Testis (tissue), 3 donors: Measurements from ENCODE around the gene INTS13. TPM values are rescaled to one million over a fixed set of nuclear protein-coding genes. Genes with fewer than 3 reads are reported as not detected.

ENCODE experiments used
- DNase-seq: peaks from one replicate; pipeline ENCODE4 v3.0.0-alpha.2; 2019
- H3K27ac ChIP-seq, 2 donors: fragments of 200-600 bp; sonication (generic); one replicate each; pipeline ENCODE4 v1.5.1; 2019
- H3K27me3 ChIP-seq: fragments of 200-600 bp; sonication (generic); one replicate; pipeline ENCODE4 v1.5.1; 2019
- H3K36me3 ChIP-seq: fragments of 200-600 bp; sonication (generic); one replicate; pipeline ENCODE4 v1.5.1; 2017; ENCODE audit warnings: low read depth; ENCODE audit errors: missing control alignments
- H3K4me1 ChIP-seq: fragments of 200-600 bp; sonication (generic); one replicate; pipeline ENCODE4 v1.5.1; 2019
- H3K4me3 ChIP-seq, 2 donors: fragments of 200-600 bp; sonication (generic); one replicate each; pipeline ENCODE4 v1.5.1; 2017 to 2019
- H3K9me3 ChIP-seq: fragments of 200-600 bp; sonication (generic); one replicate; pipeline ENCODE4 v1.5.1; 2017
- POLR2A ChIP-seq: fragments of 450-650 bp; IDR thresholded peaks from one replicate; pipeline ENCODE4 v1.6.1; 2017; ENCODE audit warnings: antibody characterized with exemption, mild to moderate bottlenecking, moderate library complexity
- WGBS, 2 donors: methylation state at CpG; one replicate each; pipeline ENCODE4 v1.1.5; 2018; 5-methylcytosine and 5-hydroxymethylcytosine counted together
- intact Hi-C: fragments of 100-400 bp; cut with DNase I; formaldehyde crosslinking; loops from one replicate; pipeline ENCODE4 v1.15.1; 2023; ENCODE audit warnings: low total_unique reads
- polyA plus RNA-seq: library from polyadenylated mRNA; stranded (reverse); fragments of 350-450 nt; fragmentation: Illumina TruSeq; extraction: RNeasy Lipid Tissue Mini Kit (QIAGEN cat#74804); gene quantifications from one replicate; pipeline ENCODE4 v1.2.3, GENCODE V29; 2014; ENCODE audit warnings: low read depth, low replicate concordance; ENCODE audit not compliant: insufficient read depth
- total RNA-seq, 2 donors: library from RNA; depleted of rRNA; stranded (reverse); fragments of >200 nt; gene quantifications; one replicate each; pipeline ENCODE4 v1.2.3, GENCODE V29; 2016
- TF ChIP-seq, protein P1 (sequence below), 3 experiments: fragments of 450-650 bp in 2 of 3; fragments of 200-600 bp in 1 of 3; sonication (generic) in 1 of 3; IDR thresholded peaks; one replicate each; pipeline ENCODE4 v1.5.1; 2016 to 2019; ENCODE audit warnings: antibody characterized with exemption in 3 of 3, mild to moderate bottlenecking in 2 of 3, moderate library complexity in 1 of 3

The INTS13 gene
- total and polyA plus RNA-seq, 3 donors from 2014 or later = 18.2 to 25.2 (median 20.1) TPM

GRCh38 chr12:26874501-26875296 is 63.1 kb downstream of the INTS13 start:
- TF ChIP-seq, protein P1, sequence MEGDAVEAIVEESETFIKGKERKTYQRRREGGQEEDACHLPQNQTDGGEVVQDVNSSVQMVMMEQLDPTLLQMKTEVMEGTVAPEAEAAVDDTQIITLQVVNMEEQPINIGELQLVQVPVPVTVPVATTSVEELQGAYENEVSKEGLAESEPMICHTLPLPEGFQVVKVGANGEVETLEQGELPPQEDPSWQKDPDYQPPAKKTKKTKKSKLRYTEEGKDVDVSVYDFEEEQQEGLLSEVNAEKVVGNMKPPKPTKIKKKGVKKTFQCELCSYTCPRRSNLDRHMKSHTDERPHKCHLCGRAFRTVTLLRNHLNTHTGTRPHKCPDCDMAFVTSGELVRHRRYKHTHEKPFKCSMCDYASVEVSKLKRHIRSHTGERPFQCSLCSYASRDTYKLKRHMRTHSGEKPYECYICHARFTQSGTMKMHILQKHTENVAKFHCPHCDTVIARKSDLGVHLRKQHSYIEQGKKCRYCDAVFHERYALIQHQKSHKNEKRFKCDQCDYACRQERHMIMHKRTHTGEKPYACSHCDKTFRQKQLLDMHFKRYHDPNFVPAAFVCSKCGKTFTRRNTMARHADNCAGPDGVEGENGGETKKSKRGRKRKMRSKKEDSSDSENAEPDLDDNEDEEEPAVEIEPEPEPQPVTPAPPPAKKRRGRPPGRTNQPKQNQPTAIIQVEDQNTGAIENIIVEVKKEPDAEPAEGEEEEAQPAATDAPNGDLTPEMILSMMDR (IDR thresholded peaks at IDR 0.05) = no peak
- no peak for TF ChIP-seq POLR2A
- WGBS, 2 donors = 83 to 88% methylated on average over 7 of the region's 7 CpGs
- DNase-seq = no peak
- Histone ChIP-seq H3K27me3 (no peaks in the 10 kb centered on the region), H3K4me3 (no peak overlapping the region), H3K27ac (no peak overlapping the region), H3K9me3 (no peaks in the 10 kb centered on the region), H3K36me3 (no peaks in the 10 kb centered on the region), H3K4me1 (no peaks in the 10 kb centered on the region)
- intact Hi-C loops = no loop called here

DNA sequence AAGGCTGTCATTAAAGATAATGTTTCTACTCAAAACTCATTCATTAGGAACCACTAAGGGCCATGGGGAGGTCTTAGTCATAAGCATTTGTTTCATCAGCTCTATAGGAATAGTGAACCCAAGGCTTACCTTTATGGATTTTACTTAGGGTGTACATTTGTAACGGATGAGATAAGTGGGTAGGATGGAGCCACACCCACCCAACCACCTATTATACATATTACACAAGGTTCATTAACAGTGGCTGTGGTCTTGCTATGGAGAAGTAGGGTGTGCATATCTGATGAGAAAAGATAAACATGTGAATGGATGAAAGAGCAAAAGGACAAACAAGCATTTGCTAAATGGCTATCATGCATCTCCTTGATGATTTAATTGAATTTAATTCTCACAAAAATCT is 65.2 kb downstream of the INTS13 start:
- intact Hi-C loops = no loop called here
- WGBS, 2 donors = 93 to 96% methylated on average over 1 of the region's 1 CpG
- no peak for DNase-seq

DNA sequence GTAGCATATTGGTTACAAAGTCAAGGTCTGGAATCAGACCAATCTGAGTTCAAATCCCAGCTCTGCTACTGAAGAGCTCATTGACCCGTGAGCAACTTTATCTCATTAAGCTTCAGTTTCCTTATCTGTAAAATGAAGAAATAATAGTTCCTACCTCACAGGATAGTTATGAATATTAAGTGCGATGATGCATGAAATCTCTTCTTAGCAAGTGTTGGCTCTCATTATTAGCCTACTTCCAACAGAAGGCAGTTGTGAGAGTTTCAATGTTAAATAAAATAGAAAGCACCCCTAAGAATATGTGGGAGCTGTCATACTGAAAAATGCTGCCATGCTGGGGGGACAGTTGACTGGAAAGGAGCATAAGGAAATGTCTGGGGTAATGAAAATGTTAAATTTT is 65.8 kb downstream of the INTS13 start:
- H3K9me3 ChIP-seq = no peaks in the 10 kb centered on the region
- DNase-seq = no peak
- no peaks in the 10 kb centered on the region for H3K27me3 ChIP-seq
- no peak overlapping the region for H3K4me3 ChIP-seq
- intact Hi-C loops = no loop called here
- H3K4me1 ChIP-seq = no peaks in the 10 kb centered on the region
- no peaks in the 10 kb centered on the region for H3K36me3 ChIP-seq
- no peak for TF ChIP-seq POLR2A
- H3K27ac ChIP-seq = no peak overlapping the region
- WGBS, 2 donors = 65 to 74% methylated on average over 2 of the region's 2 CpGs

More for the DNA sequence above, 65.2 kb downstream of the INTS13 start:
- Histone ChIP-seq H3K9me3 (no peaks in the 10 kb centered on the region), H3K4me1 (no peaks in the 10 kb centered on the region), H3K36me3 (no peaks in the 10 kb centered on the region), H3K27ac (no peak overlapping the region), H3K27me3 (no peaks in the 10 kb centered on the region), H3K4me3 (no peak overlapping the region)
- TF ChIP-seq, protein P1 (IDR thresholded peaks at IDR 0.05) = no peak
- TF ChIP-seq POLR2A = no peak

DNA sequence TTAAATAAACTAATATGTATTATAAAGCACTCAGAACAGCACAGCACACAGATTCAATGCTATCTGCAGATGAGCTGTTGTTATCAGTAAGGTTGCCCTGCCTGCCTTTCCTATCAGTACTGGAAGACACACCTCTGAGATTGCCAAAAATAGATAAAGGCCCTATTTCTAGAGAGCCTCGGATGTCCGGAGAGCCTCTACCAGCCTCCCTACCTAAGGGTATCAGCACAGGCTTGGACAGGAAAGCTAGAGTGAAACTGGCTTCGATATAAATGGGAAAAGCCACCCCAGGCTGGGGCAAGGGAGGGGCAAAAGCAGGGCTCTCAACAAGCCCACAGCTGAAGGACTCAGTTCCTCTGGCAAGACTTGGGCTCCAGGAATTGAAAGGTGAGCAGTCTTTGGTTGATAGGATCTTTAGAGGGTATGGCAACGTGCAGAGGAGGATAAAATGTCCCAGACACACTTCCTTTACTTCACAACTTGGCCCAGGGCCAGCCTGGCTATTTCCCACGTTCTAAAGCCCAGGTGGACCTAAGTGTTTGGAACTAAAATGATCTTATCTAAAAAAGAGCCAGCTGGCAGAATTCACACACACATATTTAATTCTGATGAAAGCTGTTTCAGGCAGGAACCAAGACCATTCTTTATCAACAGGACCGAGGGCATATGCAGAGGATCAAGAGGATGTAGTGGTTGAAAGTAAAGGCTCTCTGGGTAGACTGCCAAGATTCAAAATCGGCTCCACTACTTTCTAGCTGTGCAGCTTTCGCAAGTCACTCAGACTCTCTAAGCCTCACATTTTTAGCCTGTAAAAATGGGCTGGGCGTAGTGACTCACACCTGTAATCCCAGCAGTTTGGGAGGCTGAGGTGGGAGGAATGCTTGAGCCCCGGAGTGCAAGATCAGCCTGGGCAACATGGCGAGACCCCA is 67.0 kb downstream of the INTS13 start:
- Histone ChIP-seq H3K36me3 (no peaks in the 10 kb centered on the region), H3K4me1 (no peaks in the 10 kb centered on the region), H3K4me3 (no peak overlapping the region), H3K27me3 (no peaks in the 10 kb centered on the region), H3K27ac (no peak overlapping the region), H3K9me3 (no peaks in the 10 kb centered on the region)
- TF ChIP-seq, protein P1 (IDR thresholded peaks at IDR 0.05) = no peak
- no peak for TF ChIP-seq POLR2A
- 51 to 55% methylated on average over 11 of the region's 11 CpGs for WGBS, 2 donors
- intact Hi-C loops = no loop called here
- DNase-seq = no peak

GRCh38 chr12:26869908-26870459 is 67.8 kb downstream of the INTS13 start:
- 79 to 86% methylated on average over 3 to 6 of the region's 6 CpGs for WGBS, 2 donors
- no peaks in the 10 kb centered on the region for H3K4me1 ChIP-seq
- no peak overlapping the region for H3K4me3 ChIP-seq
- H3K27ac ChIP-seq = no peak overlapping the region
- DNase-seq = no peak
- H3K9me3 ChIP-seq = no peaks in the 10 kb centered on the region
- no peak for TF ChIP-seq POLR2A
- TF ChIP-seq, protein P1 (IDR thresholded peaks at IDR 0.05) = no peak
- no peaks in the 10 kb centered on the region for H3K36me3 ChIP-seq
- intact Hi-C loops = no loop called here
- H3K27me3 ChIP-seq = no peaks in the 10 kb centered on the region
